GM18873 (cell line): Measurements from ENCODE around the gene CHD2.
"Not testable (repeated sequence)": the region's sequence is repeated elsewhere in the genome, so short reads cannot be mapped to it uniquely, and the experiment has no call there.

Experiments used
- ATAC-seq: cut with Tn5 transposase; IDR thresholded peaks from one replicate; pipeline ENCODE4 v1.9.1; 2021; ENCODE audit warnings: mild to moderate bottlenecking, moderate library complexity, moderate number of reproducible peaks; ENCODE audit not compliant: unreplicated experiment, low FRiP score

The CHD2 gene

DNA sequence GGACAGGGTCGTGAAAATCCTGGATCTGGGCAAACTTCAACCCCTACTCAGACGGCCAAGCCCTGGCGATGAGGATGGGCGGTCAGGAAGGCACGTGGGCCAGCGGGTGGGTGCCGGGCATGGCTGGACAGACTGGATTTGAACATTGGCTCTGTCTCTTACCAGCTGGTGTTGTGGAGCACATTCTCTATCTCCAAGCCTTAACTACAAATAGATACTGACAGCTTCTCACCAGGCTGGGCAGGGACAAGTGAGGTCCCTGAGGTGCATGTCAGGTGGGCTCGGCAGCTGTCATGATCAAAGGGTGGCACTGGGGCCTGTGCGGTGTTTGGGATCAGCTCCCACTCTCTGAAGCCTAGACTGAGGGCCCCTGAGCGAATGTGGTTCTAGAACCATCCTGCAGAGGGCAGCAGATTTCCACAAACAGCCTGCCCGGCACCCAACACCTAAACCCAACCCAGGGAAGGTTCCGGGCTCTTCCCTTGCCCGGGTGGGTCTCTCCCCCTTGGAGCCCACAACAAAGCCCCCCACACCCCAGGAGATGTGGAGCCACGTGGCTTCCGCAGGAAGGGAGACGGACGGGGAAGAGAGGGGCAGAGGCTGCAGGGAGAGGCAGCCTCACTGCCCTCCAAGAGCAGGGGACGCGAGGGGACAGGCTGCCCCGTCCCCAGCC is 130.4 kb downstream of the CHD2 start:
- ATAC-seq, result peak; percentile 75

DNA sequence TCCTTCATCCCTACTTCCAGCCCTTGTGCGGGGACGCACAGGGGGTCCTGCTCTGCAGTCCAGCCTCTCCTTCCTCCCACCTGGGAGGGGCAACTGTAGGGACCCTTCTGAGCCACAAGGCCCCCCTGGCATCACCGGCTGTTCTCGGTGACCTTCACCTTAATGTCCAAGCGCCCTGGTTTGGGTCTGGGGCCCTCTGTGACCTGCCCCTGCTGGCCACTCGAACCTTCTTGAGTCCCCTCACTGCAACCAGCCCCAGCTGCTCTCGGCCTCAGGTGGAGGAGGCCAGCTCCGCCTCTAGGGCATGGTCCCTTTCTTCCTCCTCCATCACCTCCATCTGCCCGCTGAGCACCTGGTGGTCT is 131.0 kb downstream of the CHD2 start:
- no peak for ATAC-seq

DNA sequence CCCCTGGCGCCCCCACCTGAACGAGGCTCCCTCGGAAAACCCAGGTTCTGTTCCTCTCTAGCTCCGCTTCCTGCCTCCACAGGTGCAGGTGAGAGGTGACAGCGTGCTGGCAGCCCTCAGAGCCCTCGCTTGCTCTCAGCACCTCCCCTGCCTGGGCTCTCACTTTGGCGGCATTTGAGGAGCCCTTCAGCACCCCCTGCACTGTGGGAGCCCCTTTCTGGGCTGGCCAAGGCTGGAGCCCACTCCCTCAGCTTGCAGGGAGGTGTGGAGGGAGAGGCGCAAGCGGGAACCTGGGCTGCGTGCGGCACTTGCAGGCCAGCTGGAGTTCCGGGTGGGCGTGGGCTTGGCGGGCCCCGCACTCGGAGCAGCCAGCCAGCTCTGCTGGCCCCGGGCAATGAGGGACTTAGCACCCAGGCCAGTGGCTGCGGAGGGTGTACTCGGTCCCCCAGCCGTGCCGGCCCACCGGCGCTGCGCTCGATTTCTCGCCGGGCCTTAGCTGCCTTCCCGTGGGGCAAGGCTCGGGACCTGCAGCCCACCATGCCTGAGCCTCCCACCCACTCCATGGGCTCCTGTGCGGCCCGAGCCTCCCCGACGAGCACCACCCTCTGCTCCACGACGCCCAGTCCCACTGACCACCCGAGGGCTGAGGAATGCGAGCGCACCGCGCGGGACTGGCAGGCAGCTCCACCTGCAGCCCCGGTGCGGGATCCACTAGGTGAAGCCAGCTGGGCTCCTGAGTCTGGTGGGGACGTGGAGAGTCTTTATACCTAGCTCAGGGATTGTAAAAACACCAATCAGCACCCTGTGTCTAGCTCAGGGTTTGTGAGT is 131.6 kb downstream of the CHD2 start:
- ATAC-seq, result not testable (repeated sequence)

- not testable (repeated sequence) for ATAC-seq
These were observed 132.5 kb downstream of the CHD2 start for GRCh38 chr15:93032515-93033206.

DNA sequence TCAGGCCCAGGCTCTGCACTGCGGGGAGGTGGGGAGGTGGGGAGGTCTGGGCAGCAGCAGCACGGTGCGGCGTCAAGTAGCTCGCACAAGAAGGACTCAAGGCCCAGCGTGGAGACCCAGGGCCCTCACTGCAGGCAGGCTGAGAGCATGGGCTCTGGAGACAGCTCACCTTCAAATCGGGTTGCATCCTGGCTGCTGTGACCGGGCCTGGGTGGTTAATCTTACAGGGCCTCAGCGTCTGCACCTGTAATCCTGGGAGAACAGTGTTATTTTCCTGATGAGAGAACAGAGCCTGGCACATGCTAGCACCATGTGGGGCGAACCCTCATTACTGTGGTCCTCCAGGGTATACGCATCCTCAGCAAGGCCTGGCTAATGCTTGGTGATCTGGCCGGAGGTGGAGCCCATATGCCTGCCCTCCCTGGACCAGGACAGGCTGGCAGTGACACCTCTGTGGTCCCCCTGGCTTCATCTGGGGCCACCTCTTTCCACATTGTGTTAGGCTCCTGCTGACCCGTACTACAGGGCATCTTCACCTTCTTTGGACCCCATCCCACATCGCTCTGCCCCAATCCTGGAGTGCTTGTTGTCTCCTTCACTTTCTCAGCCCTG is 133.4 kb downstream of the CHD2 start:
- no peak for ATAC-seq

DNA sequence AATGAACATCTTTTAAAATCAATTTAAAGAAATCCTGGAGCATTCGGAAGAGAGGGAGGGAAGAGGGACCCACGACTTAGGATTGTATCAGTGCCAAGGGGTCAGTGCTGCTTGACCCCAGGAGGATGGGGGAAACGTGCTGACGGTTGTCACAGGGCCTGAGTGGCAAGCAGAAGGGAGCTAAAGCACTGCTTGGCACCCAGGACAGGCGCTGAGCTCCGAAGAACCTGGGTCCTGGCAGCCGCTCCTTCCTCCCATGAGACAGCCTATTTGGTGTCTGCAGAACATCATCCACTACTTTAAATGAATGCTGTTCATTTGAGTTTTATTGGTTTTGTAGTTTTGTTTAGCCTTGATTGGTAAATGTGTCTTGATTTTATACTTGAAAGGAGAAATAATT is 134.4 kb downstream of the CHD2 start:
- ATAC-seq, result no peak

DNA sequence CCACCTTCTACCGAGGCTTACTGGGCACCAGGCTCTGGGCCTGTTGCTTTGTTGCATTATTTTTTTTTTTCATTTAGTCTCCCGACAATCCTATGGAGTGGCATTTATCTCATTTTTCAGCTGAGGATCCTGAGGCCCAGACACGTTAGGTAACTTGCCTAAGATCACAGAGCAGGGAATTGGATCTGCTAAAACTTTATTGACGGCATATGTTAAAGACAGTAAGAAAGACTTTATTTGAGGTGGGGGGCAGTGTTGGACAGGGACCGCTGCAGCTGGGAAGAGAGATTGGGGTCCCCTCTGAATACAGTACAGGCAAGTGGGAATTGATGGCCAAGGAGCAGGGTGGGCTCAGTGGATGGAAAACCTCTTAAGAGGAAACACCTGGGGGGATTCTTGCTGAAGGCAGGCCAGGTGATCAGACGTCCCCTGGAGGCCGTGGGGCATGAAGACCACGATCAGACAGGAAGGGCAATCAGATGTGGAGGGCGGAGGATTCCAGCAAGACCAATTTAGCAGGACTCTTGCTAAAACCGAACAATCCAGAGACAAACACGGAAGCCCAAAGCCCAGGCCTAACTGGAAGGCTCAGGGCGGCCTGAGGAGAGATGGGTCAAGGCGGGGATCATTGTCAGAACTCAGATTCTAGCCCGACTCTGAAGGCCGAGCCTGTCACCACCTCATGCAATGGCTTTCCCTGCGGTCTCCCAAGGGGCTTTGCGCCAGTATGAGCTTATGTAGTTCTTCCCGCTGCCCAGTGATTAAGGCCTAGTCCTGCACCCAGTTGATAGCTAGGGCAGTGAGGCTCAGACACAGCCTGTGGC is 135.2 kb downstream of the CHD2 start:
- ATAC-seq, result no peak

- ATAC-seq, result peak; percentile 71
These were observed 136.1 kb downstream of the CHD2 start for GRCh38 chr15:93035953-93036810.

GRCh38 chr15:93036951-93037819 is 137.1 kb downstream of the CHD2 start:
- ATAC-seq, result no peak

GRCh38 chr15:93037820-93038705 is 137.9 kb downstream of the CHD2 start:
- no peak for ATAC-seq

GRCh38 chr15:93039562-93040287 is 139.6 kb downstream of the CHD2 start:
- ATAC-seq, result not testable (repeated sequence)

DNA sequence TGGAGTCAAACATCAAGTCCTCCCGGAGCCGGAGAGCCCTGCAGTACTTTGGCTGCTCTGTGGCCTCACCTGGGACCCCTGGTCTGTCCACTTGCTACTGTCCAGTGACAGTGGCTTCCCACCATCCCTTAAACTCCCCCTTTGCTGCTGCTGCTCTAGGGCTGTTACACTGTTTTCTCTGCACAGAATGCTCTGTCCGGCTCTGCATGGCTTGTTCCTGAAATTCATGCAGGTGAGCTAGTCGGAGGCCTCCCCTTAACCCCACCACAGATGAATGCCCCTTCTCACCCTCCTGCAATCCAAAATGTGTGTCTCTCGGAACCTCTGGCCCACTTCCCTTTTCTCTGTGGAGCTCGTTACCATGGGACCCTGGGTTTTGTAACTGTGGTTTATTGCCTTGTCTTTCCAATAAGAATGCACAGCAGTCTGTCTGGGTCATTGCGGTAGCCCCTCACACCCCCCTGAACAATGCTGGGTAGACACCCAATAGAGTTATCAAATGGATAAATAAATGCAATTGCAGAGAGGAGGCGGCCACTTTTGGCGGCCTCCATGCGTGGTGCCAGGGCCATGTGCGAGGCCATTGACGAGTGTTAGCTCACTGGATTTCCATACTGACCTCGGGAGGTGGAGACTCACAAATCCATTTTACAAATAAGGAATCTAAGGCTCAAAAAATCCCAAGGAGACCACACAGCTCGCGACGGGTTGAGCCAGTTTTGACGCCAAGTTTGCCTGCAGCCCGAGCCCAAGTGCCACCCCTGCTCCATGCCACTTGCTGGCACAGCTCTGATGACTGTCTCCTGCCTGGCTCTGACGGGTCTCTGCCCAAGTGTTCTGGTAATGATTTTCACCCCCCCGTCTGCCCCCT is 140.4 kb downstream of the CHD2 start:
- ATAC-seq, result no peak

DNA sequence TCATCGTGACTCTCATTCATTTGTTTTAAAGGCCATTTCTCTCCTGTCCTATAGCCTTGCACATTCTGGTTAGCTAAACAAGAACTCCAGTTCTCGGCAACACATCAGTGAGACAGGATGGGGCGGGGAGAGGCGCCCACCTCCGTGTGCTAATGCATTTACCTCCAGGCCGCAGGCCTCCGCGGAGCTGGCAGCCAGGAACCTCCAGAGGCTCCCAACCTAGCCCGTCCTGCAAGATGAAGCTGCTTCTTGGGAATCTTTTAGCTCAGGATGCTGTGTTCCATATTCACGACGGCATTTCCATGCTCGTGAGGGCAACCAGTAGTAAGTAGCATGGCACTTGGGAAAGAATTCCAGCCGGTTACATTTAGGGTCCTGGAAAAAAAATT is 141.0 kb downstream of the CHD2 start:
- no peak for ATAC-seq

DNA sequence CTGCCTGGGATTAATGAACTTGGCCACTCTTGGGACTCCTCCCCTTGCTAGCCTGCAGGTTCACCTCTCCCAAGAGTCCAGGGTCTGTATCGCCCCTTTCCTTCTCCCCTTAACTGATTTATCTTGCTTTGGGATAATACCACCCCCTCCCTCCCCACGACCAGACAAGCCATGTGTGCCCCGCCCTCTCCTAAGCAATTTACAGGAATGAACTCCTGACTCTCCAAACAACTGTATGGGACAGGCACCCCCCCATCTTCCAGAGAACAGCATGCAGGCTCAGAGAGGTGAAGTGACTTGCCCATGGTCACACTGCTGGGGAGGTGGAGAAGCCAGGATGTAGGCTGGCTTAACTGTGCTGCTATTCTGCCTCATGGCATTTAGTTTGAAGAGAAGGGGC is 142.1 kb downstream of the CHD2 start:
- no peak for ATAC-seq

DNA sequence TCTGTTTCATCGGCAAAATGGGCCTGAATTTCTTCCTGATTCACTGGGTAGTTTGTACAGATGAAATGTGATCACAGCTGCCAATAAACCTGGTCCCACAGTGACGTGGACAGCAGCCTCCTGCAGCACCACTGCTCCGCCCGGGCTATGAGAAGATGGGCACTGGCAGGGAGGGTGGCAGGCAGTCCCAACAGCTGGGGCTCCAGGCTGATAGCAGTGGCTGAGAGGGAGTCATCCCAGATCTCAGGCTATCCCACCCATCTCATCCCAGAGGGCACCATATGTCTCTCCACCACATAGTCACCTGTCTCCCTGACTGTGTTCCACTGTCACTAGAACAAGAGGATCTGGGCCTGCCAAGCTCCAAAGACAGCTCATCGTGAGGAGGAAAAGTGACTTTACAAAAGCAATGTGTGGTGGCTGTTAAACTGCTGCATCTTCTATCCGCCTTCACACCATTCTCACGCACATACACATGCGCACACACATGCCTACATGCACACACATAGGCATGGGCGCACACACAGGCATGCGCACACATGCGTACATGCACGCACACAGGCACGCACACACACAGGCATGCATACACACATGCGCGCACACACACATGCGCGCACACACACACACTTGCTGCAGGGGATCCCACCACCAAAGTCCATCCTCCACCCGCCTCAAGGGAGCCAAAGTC is 142.7 kb downstream of the CHD2 start:
- ATAC-seq, result no peak
